ENCODE results near the gene CPT2. TPM values are rescaled to one million over a fixed set of nuclear protein-coding genes. Genes with fewer than 3 reads are reported as not detected.
A peak's percentile ranks its signal among the peaks of the same experiment; 100 is the strongest.

CPT2 gene
- total RNA-seq, 1 donor from 2014 or later, result 21.7 TPM

DNA sequence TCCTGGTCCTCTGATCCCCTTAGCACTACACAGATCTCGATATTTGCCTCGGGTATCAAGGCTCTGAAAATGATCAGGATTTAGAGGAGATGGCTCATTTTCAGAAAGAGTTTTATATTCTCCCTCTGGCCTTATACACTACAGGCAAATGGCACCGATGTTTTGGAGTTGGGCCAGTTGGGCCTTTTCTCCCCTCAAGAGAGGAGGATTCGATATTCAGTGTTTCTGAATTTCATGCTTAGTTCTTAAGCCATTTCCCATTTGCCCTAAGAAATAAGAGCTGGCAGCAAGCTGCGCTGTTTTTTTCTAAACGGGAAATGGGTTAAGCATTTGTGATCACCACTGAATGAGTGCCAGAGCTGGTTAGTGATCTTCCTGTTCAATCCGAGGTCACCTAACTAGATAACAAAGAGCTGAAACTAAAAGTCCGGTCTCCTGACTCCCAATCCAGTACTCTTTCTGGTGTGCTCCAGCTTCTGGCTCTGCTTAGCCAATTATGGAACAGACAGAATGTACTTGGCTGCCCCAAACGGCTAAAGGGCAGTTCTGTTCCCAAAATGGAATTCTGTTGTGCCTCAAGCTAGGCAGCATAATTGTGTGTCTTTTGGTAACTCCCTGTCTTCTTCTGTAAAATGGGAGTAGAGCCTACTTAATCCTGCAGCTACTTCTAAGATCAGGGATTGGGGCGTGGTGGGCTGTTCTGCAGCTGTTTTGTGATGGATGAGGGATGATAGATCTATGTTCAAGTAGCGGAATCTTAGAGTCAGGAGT lies 1.2 kb upstream of the CPT2 start:
- no peak for DNase-seq
- no peak overlapping the region for H3K27ac Mint-ChIP-seq (ENCODE audit: unreplicated experiment)
- peaks cover 8% of the 10 kb centered on the region for H3K9me3 Mint-ChIP-seq (ENCODE audit: unreplicated experiment)
- H3K4me3 Mint-ChIP-seq (ENCODE audit: unreplicated experiment), result no peak overlapping the region
- H3K36me3 Mint-ChIP-seq (ENCODE audit: unreplicated experiment), result no peaks in the 10 kb centered on the region
- TF ChIP-seq, protein P1, sequence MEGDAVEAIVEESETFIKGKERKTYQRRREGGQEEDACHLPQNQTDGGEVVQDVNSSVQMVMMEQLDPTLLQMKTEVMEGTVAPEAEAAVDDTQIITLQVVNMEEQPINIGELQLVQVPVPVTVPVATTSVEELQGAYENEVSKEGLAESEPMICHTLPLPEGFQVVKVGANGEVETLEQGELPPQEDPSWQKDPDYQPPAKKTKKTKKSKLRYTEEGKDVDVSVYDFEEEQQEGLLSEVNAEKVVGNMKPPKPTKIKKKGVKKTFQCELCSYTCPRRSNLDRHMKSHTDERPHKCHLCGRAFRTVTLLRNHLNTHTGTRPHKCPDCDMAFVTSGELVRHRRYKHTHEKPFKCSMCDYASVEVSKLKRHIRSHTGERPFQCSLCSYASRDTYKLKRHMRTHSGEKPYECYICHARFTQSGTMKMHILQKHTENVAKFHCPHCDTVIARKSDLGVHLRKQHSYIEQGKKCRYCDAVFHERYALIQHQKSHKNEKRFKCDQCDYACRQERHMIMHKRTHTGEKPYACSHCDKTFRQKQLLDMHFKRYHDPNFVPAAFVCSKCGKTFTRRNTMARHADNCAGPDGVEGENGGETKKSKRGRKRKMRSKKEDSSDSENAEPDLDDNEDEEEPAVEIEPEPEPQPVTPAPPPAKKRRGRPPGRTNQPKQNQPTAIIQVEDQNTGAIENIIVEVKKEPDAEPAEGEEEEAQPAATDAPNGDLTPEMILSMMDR (IDR thresholded peaks at IDR 0.05; ENCODE audit: partially characterized antibody, unreplicated experiment), result no peak
- H3K4me1 Mint-ChIP-seq (ENCODE audit: low read depth, unreplicated experiment), result peaks cover 19% of the 10 kb centered on the region
- peaks cover 6% of the 10 kb centered on the region for H3K27me3 Mint-ChIP-seq (ENCODE audit: unreplicated experiment)

DNA sequence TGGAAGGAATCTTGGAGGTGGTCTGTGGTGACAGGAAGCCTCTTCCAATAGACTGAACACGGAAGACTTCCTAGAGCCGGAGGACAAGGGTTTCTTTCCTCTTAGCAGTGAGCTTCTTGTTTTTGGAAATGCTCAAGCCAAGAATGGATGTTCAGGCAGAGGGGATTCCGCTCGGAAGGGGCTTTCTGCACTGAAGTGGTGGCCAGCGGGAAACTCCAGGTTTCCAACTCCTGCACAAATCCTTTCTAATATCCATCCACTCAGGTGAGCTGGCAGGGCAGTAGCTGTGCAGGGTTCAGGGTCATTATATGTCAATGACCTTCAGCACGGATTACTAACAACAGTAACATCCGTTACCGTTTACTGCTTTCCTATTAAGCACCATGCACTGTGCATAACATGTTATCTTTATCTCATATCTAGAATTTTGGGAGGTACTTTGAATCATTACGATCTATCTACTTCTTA lies 573 bp upstream of the CPT2 start:
- Mint-ChIP-seq H3K4me3 (ENCODE audit: unreplicated experiment) (peak overlapping the region; percentile 87), H3K36me3 (ENCODE audit: unreplicated experiment) (no peaks in the 10 kb centered on the region), H3K4me1 (ENCODE audit: low read depth, unreplicated experiment) (peaks cover 13% of the 10 kb centered on the region), H3K27me3 (ENCODE audit: unreplicated experiment) (peaks cover 6% of the 10 kb centered on the region), H3K27ac (ENCODE audit: unreplicated experiment) (peak overlapping the region; percentile 48), H3K9me3 (ENCODE audit: unreplicated experiment) (peaks cover 8% of the 10 kb centered on the region)
- DNase-seq, result no peak
- TF ChIP-seq, protein P1 (IDR thresholded peaks at IDR 0.05; ENCODE audit: partially characterized antibody, unreplicated experiment), result no peak

DNA sequence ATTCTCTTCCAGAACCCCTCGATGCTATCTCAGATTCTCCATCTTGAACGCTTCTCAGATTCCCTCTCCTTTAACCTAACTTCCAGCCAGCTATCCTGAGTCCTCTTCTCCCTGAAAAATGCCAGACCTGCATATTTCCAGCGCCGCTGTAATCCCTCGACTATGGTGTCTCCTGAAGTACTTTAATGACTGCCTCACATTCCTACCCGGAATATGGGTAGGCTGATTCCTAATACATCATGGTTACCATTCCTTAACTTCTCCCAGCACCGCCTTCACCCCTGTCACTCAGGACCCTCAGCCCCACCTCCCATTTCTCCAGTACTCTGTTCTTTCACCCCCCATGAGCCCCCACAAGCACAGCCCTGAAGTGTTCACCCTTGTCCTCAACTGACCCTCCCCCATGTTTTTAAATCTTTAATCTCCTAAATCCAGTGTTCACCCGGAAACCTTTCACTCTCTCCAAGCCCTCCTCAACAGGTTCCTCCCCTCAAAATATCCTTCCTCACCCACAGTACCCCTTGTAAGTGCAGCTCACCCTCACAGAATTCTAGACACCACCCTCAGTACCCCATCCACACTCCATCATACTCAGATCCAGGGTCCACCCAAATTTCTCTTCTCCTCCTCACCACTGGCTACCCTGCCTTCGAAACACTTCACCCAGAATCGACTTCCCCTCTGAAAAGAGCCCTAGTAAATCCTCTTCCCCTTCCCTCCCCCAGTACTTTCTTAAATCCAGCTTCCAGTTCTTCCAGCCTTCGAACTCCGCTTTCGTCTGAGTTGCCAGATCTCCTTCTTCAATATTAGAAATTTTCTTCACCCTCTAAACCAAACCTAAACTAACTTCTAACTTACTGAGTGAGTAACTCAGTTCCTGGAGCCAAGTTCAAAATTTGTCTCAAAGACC lies 922 bp downstream of the CPT2 start:
- peaks cover 8% of the 10 kb centered on the region for H3K9me3 Mint-ChIP-seq (ENCODE audit: unreplicated experiment)
- H3K27ac Mint-ChIP-seq (ENCODE audit: unreplicated experiment), result peak overlapping the region; percentile 72
- no peaks in the 10 kb centered on the region for H3K36me3 Mint-ChIP-seq (ENCODE audit: unreplicated experiment)
- DNase-seq, result no peak
- peaks cover 13% of the 10 kb centered on the region for H3K4me1 Mint-ChIP-seq (ENCODE audit: low read depth, unreplicated experiment)
- TF ChIP-seq, protein P1 (IDR thresholded peaks at IDR 0.05; ENCODE audit: partially characterized antibody, unreplicated experiment), result no peak
- peaks cover 7% of the 10 kb centered on the region for H3K27me3 Mint-ChIP-seq (ENCODE audit: unreplicated experiment)
- H3K4me3 Mint-ChIP-seq (ENCODE audit: unreplicated experiment), result peak overlapping the region; percentile 99

DNA sequence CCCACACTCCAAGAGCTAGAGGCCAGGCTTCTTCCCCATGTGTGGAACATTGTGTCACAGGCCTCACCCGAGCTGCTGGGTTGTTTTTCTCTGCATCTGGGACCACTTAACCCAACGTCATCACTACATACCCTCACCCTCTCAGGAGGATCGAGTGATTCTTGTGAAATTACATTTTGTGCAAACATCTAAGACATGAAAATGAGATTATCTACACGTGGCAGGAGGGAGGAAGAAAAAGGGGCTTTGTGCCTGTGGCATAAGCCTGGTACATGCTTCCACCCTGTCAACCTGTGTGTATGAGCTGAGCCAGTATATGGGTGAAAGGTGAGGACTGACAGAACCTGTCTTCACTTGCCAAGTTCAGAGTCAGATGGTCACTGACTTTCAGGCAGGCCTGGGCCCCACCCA lies 1.6 kb downstream of the CPT2 start:
- TF ChIP-seq, protein P1 (IDR thresholded peaks at IDR 0.05; ENCODE audit: partially characterized antibody, unreplicated experiment), result no peak
- peak overlapping the region; percentile 99 for H3K4me3 Mint-ChIP-seq (ENCODE audit: unreplicated experiment)
- peaks cover 2% of the 10 kb centered on the region for H3K36me3 Mint-ChIP-seq (ENCODE audit: unreplicated experiment)
- H3K27ac Mint-ChIP-seq (ENCODE audit: unreplicated experiment), result no peak overlapping the region
- peaks cover 8% of the 10 kb centered on the region for H3K27me3 Mint-ChIP-seq (ENCODE audit: unreplicated experiment)
- DNase-seq, result no peak
- peaks cover 13% of the 10 kb centered on the region for H3K4me1 Mint-ChIP-seq (ENCODE audit: low read depth, unreplicated experiment)
- H3K9me3 Mint-ChIP-seq (ENCODE audit: unreplicated experiment), result peaks cover 8% of the 10 kb centered on the region
